ENCODE data around the gene TP53BP2. TPM values are rescaled to one million over a fixed set of nuclear protein-coding genes. Genes with fewer than 3 reads are reported as not detected.
A peak's percentile ranks its signal among the peaks of the same experiment; 100 is the strongest.

TP53BP2 gene
- total and polyA plus RNA-seq, 5 donors from 2014 or later: 7.4 to 93.5 (median 8.2) TPM

DNA sequence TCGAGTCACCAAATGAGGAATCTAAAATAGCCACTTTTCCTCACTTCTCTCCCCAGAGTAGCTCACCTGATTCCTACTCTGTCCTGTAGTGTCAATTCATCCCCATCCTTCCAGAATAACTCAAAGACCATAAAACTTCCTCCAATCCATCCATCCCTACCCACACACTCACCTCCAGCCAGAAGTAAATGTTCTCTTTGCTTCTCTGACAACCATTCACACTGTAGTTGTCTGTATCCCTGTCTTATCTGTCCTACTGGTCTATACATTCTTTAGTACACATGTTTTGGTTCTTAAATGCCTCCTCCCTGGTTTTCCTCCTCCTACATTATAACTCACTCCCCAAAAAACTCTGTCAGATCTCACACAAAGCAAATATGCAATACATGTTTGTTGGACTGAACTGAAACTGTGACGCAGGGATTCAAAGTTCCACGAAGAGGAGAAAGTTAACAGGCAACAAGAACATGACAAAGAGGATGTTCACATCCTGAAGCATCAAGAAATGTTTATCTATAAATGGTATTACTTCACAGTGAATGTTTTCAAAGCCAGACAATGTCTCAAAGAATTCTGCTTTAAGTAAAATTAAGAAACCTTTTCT lies 11.0 kb downstream of the TP53BP2 start:
- no peak overlapping the region for H3K27ac Mint-ChIP-seq
- H3K4me1 Mint-ChIP-seq: peaks cover 15 to 26% (median 21%) of the 10 kb centered on the region in 4 donors
- H3K4me1 ChIP-seq (ENCODE audit: control insufficient read depth, insufficient read depth, low read length, poor library complexity, severe bottlenecking): peaks cover 52% of the 10 kb centered on the region
- no peaks in the 10 kb centered on the region for H3K9me3 Mint-ChIP-seq
- H3K27ac ChIP-seq (ENCODE audit: insufficient read depth, low read length, poor library complexity, severe bottlenecking): peak overlapping the region; percentile 54
- ATAC-seq (ENCODE audit: low read depth in 2 of 2): peak in 1 of 2 donors; percentile 37
- H3K4me3 Mint-ChIP-seq: no peak overlapping the region
- H3K27me3 Mint-ChIP-seq: no peaks in the 10 kb centered on the region
- DNase-seq: peak in 1 of 3 donors; percentile 68
- no peaks in the 10 kb centered on the region for H3K27me3 ChIP-seq (ENCODE audit: control insufficient read depth, insufficient read depth, low read length)
- H3K36me3 ChIP-seq (ENCODE audit: control insufficient read depth, insufficient read depth, low read length): no peaks in the 10 kb centered on the region
- H3K4me3 ChIP-seq (ENCODE audit: low read depth, low read length): peak overlapping the region; percentile 60
- H3K9me3 ChIP-seq (ENCODE audit: control insufficient read depth in 2 of 2, low read length in 2 of 2): no peaks in the 10 kb centered on the region
- no peaks in the 10 kb centered on the region for H3K36me3 Mint-ChIP-seq

- Histone ChIP-seq H3K27me3 (ENCODE audit: control insufficient read depth, insufficient read depth, low read length) (no peaks in the 10 kb centered on the region), H3K9me3 (ENCODE audit: control insufficient read depth in 2 of 2, low read length in 2 of 2) (no peaks in the 10 kb centered on the region), H3K4me1 (ENCODE audit: control insufficient read depth, insufficient read depth, low read length, poor library complexity, severe bottlenecking) (peaks cover 57% of the 10 kb centered on the region), H3K36me3 (ENCODE audit: control insufficient read depth, insufficient read depth, low read length) (no peaks in the 10 kb centered on the region), H3K4me3 (ENCODE audit: low read depth, low read length) (peak overlapping the region; percentile 15), H3K27ac (ENCODE audit: insufficient read depth, low read length, poor library complexity, severe bottlenecking) (peak overlapping the region; percentile 54)
- Mint-ChIP-seq H3K36me3 (no peaks in the 10 kb centered on the region), H3K4me1 (peaks cover 18 to 29% (median 22%) of the 10 kb centered on the region in 4 donors), H3K4me3 (no peak overlapping the region), H3K9me3 (no peaks in the 10 kb centered on the region), H3K27ac (no peak overlapping the region), H3K27me3 (no peaks in the 10 kb centered on the region)
- DNase-seq: no peak
- ATAC-seq (ENCODE audit: low read depth in 2 of 2): no peak
Measured at GRCh38 chr1:223833948-223834347, 11.8 kb downstream of the TP53BP2 start.

- Mint-ChIP-seq H3K9me3 (no peaks in the 10 kb centered on the region), H3K27ac (peak overlapping the region; percentile 38 to 90 (median 80)), H3K4me1 (peaks cover 7 to 24% (median 15%) of the 10 kb centered on the region in 4 donors), H3K27me3 (no peaks in the 10 kb centered on the region), H3K36me3 (no peaks in the 10 kb centered on the region), H3K4me3 (peak overlapping the region; percentile 24 to 86 (median 46))
- DNase-seq (no peak), ATAC-seq (ENCODE audit: low read depth in 2 of 2) (no peak)
- peak overlapping the region; percentile 50 for H3K4me3 ChIP-seq (ENCODE audit: low read depth, low read length)
- H3K27me3 ChIP-seq (ENCODE audit: control insufficient read depth, insufficient read depth, low read length): no peaks in the 10 kb centered on the region
- peak overlapping the region; percentile 77 for H3K27ac ChIP-seq (ENCODE audit: insufficient read depth, low read length, poor library complexity, severe bottlenecking)
- no peaks in the 10 kb centered on the region for H3K9me3 ChIP-seq (ENCODE audit: control insufficient read depth in 2 of 2, low read length in 2 of 2)
- H3K36me3 ChIP-seq (ENCODE audit: control insufficient read depth, insufficient read depth, low read length): no peaks in the 10 kb centered on the region
- peaks cover 54% of the 10 kb centered on the region for H3K4me1 ChIP-seq (ENCODE audit: control insufficient read depth, insufficient read depth, low read length, poor library complexity, severe bottlenecking)
Measured at GRCh38 chr1:223832637-223832943, 13.2 kb downstream of the TP53BP2 start.

DNA sequence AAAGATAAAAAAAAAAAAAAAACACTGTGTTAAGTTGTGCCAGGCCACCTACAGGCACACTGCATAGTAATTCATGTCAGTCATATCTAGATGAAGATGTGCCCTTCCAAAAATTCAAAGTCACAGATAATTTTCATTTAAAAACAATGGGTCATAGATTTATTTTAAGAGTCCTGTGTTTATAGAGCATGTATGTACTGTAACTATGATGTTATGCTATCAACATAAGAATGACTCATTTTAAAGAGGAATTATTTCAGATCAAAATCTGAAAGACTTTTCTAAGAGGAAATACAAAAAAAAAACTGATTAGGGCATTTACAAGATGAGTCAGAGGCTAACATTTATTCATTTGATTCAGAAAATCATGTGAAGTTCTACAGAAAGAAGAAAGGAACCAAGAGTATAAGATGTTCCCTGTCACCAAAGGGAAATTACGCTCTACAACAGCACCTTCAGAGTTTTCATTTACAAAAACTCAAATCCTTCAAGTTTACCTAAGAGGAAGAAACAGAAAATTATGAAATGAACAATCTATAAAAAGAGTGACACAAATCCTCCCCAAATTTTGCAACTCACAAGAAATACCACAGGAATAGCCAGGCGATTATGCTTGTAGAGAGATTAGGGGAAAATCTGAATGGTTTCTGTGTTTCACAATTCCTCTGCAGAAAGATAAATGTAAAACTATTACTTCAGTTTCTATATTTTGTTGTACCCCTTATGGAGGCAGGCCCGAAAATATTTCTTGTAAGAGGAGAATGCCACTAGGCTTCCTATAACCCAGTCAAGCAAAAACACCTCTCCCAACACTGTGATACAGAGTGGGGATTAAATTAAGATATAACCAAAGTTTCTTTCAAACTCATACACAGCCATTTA lies 13.8 kb downstream of the TP53BP2 start:
- H3K4me3 Mint-ChIP-seq: peak overlapping the region; percentile 5 to 86 (median 40)
- no peaks in the 10 kb centered on the region for H3K36me3 ChIP-seq (ENCODE audit: control insufficient read depth, insufficient read depth, low read length)
- H3K27ac ChIP-seq (ENCODE audit: insufficient read depth, low read length, poor library complexity, severe bottlenecking): peak overlapping the region; percentile 77
- ATAC-seq (ENCODE audit: low read depth in 2 of 2) (peak; percentile 79), DNase-seq (peak in 1 of 3 donors; percentile 24)
- peaks cover 49% of the 10 kb centered on the region for H3K4me1 ChIP-seq (ENCODE audit: control insufficient read depth, insufficient read depth, low read length, poor library complexity, severe bottlenecking)
- H3K9me3 ChIP-seq (ENCODE audit: control insufficient read depth in 2 of 2, low read length in 2 of 2): no peaks in the 10 kb centered on the region
- no peaks in the 10 kb centered on the region for H3K27me3 ChIP-seq (ENCODE audit: control insufficient read depth, insufficient read depth, low read length)
- H3K36me3 Mint-ChIP-seq: no peaks in the 10 kb centered on the region
- H3K27ac Mint-ChIP-seq: peak overlapping the region; percentile 80 to 90 (median 85)
- H3K4me3 ChIP-seq (ENCODE audit: low read depth, low read length): peak overlapping the region; percentile 50
- H3K4me1 Mint-ChIP-seq: peaks cover 11 to 30% (median 18%) of the 10 kb centered on the region in 4 donors
- H3K9me3 Mint-ChIP-seq: no peaks in the 10 kb centered on the region
- no peaks in the 10 kb centered on the region for H3K27me3 Mint-ChIP-seq

DNA sequence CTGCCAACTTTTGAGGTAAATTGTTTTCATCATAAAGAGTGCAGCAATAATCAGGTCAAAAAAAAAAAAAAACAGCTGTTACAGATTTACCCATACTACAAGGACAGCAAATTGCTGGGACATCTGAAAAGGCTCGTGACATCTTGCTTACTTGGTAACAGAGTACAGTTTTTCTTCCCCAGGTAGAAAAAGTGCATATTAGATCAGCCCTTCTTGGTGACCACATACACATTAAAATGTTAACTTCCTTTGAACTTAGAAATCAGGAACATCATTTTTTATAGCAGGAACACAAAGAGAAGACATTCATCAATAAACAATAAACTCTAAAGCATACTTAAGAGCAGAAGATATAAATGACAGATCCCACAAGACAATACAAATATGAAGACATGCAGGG lies 16.1 kb downstream of the TP53BP2 start:
- no peaks in the 10 kb centered on the region for H3K9me3 Mint-ChIP-seq
- Histone ChIP-seq H3K36me3 (ENCODE audit: control insufficient read depth, insufficient read depth, low read length) (no peaks in the 10 kb centered on the region), H3K4me1 (ENCODE audit: control insufficient read depth, insufficient read depth, low read length, poor library complexity, severe bottlenecking) (peaks cover 41% of the 10 kb centered on the region), H3K4me3 (ENCODE audit: low read depth, low read length) (no peak overlapping the region), H3K27me3 (ENCODE audit: control insufficient read depth, insufficient read depth, low read length) (no peaks in the 10 kb centered on the region), H3K27ac (ENCODE audit: insufficient read depth, low read length, poor library complexity, severe bottlenecking) (no peak overlapping the region), H3K9me3 (ENCODE audit: control insufficient read depth in 2 of 2, low read length in 2 of 2) (no peaks in the 10 kb centered on the region)
- H3K36me3 Mint-ChIP-seq: no peaks in the 10 kb centered on the region
- H3K4me1 Mint-ChIP-seq: peaks cover 33 to 53% (median 41%) of the 10 kb centered on the region in 4 donors
- ATAC-seq (ENCODE audit: low read depth in 2 of 2) (no peak), DNase-seq (no peak)
- no peak overlapping the region for H3K4me3 Mint-ChIP-seq
- no peak overlapping the region for H3K27ac Mint-ChIP-seq
- H3K27me3 Mint-ChIP-seq: no peaks in the 10 kb centered on the region

DNA sequence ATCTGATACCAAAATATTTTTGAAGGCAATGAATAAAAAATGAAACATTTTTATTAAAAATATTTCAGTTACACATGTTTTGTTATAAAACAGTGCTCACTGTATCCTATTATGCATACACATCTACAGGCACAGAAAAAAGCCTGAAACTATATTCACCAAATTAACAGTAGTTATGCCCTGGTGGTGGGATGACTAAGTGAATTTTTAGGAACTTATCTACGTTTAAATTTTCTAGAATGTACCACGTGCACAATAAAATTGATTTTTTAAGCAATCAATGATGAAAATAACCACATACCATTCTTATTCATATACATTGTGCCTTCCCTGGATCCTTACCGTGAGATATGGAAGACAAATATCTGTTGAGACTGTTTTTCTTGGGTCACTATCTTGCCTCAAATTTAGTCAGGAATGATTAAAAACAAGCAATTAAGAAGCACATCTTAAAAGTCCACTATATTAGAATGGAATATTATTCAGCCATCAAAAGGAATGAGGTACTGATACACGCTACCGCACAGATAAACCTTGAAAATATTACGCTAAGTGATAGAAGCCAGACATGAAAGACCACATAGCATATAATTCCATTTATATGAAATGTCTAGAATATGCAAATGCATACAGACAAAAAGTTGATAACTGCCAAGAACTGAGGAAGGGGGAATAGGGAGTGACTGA lies 17.4 kb downstream of the TP53BP2 start:
- no peaks in the 10 kb centered on the region for H3K9me3 ChIP-seq (ENCODE audit: control insufficient read depth in 2 of 2, low read length in 2 of 2)
- Mint-ChIP-seq H3K9me3 (no peaks in the 10 kb centered on the region), H3K4me3 (no peak overlapping the region), H3K27me3 (no peaks in the 10 kb centered on the region), H3K4me1 (peaks cover 44 to 65% (median 54%) of the 10 kb centered on the region in 4 donors), H3K27ac (no peak overlapping the region), H3K36me3 (no peaks in the 10 kb centered on the region)
- no peaks in the 10 kb centered on the region for H3K27me3 ChIP-seq (ENCODE audit: control insufficient read depth, insufficient read depth, low read length)
- no peak overlapping the region for H3K4me3 ChIP-seq (ENCODE audit: low read depth, low read length)
- no peaks in the 10 kb centered on the region for H3K36me3 ChIP-seq (ENCODE audit: control insufficient read depth, insufficient read depth, low read length)
- DNase-seq (no peak), ATAC-seq (ENCODE audit: low read depth in 2 of 2) (no peak)
- H3K27ac ChIP-seq (ENCODE audit: insufficient read depth, low read length, poor library complexity, severe bottlenecking): no peak overlapping the region
- peaks cover 28% of the 10 kb centered on the region for H3K4me1 ChIP-seq (ENCODE audit: control insufficient read depth, insufficient read depth, low read length, poor library complexity, severe bottlenecking)

- H3K4me1 Mint-ChIP-seq: peaks cover 52 to 67% (median 62%) of the 10 kb centered on the region in 4 donors
- no peaks in the 10 kb centered on the region for H3K27me3 ChIP-seq (ENCODE audit: control insufficient read depth, insufficient read depth, low read length)
- H3K36me3 ChIP-seq (ENCODE audit: control insufficient read depth, insufficient read depth, low read length): no peaks in the 10 kb centered on the region
- H3K27ac Mint-ChIP-seq: peak overlapping the region; percentile 6 to 73 (median 46)
- H3K4me1 ChIP-seq (ENCODE audit: control insufficient read depth, insufficient read depth, low read length, poor library complexity, severe bottlenecking): peaks cover 28% of the 10 kb centered on the region
- H3K27me3 Mint-ChIP-seq: no peaks in the 10 kb centered on the region
- H3K36me3 Mint-ChIP-seq: no peaks in the 10 kb centered on the region
- H3K4me3 Mint-ChIP-seq: peak overlapping the region in 1 of 4 donors; percentile 33
- no peak for ATAC-seq (ENCODE audit: low read depth in 2 of 2)
- no peak overlapping the region for H3K27ac ChIP-seq (ENCODE audit: insufficient read depth, low read length, poor library complexity, severe bottlenecking)
- H3K4me3 ChIP-seq (ENCODE audit: low read depth, low read length): no peak overlapping the region
- no peak for DNase-seq
- no peaks in the 10 kb centered on the region for H3K9me3 Mint-ChIP-seq
- H3K9me3 ChIP-seq (ENCODE audit: control insufficient read depth in 2 of 2, low read length in 2 of 2): no peaks in the 10 kb centered on the region
Measured at GRCh38 chr1:223827193-223827663, 18.5 kb downstream of the TP53BP2 start.
